Stimulated activated CD4-positive, alpha-beta T cell treated with anti-CD3 and anti-CD28 coated beads, Interleukin-4, amount 100 ng/mL, for 24 hours (primary cell): ENCODE results near the gene MIX23.
A peak's percentile ranks its signal among the peaks of the same experiment; 100 is the strongest.
"Not testable (repeated sequence)": the region's sequence is repeated elsewhere in the genome, so short reads cannot be mapped to it uniquely, and the experiment has no call there.

Experiments used
- DNase-seq: peaks from one replicate; pipeline ENCODE4 v3.0.0-alpha.2; 2020

Gene MIX23

GRCh38 chr3:122391681-122392446 lies 8.8 kb upstream of the MIX23 start:
- no peak for DNase-seq

DNA sequence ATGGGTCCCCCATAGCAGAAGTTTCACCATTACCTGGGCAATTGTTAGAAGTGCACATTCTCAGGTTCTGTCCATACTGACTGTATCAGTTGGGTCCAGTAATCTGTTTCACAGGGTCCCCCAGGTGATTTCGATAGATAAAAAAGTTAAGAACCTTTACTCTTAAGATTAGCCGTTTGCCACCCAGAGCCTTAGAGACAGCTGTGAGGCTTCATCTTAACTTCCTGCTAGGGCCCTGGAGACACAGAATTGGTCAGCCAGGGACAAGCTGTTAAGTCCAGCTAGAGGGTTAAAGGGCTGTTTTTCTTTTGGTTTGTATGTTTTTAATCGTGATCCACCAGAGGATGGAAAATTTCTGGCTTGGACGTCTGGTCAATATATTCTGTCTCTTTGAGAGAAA lies 7.6 kb upstream of the MIX23 start:
- no peak for DNase-seq

GRCh38 chr3:122389892-122390291 lies 6.9 kb upstream of the MIX23 start:
- DNase-seq: no peak

DNA sequence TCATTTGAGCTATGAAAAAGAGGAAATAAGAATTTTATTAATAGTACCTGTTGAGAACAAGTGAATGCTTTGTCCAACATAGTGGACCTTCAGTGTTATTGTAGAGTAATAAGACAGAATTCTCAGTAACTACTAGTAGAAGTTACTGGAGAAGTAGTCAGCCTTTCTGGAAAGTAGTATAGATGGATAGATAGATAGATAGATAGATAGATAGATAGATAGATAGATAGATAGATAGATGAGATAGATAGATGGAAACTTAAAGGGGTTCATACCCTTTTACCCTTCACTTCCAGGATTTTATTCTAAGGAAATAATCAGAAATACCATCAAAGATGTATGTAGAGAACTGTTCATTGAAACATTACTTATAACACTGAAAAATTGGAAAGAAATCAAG lies 6.2 kb upstream of the MIX23 start:
- DNase-seq: no peak

DNA sequence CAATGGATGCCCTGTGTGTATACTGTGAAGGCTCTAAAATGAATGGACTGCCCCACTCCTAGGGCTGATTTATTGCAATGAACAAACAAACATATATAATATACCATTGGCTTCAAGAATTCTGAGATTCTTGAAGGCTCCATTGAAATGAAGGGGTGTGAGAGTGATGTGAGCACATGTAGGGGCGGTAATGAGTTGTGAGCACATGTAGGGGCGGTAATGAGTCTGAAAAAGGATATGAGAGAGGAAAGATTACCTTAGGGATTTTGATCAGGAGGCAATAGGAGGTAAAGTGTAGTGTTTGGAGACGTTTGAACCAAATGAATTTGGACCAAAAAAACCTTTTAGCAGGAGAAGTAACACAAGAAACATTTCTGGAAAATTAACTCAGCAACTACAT lies 4.7 kb upstream of the MIX23 start:
- no peak for DNase-seq

DNA sequence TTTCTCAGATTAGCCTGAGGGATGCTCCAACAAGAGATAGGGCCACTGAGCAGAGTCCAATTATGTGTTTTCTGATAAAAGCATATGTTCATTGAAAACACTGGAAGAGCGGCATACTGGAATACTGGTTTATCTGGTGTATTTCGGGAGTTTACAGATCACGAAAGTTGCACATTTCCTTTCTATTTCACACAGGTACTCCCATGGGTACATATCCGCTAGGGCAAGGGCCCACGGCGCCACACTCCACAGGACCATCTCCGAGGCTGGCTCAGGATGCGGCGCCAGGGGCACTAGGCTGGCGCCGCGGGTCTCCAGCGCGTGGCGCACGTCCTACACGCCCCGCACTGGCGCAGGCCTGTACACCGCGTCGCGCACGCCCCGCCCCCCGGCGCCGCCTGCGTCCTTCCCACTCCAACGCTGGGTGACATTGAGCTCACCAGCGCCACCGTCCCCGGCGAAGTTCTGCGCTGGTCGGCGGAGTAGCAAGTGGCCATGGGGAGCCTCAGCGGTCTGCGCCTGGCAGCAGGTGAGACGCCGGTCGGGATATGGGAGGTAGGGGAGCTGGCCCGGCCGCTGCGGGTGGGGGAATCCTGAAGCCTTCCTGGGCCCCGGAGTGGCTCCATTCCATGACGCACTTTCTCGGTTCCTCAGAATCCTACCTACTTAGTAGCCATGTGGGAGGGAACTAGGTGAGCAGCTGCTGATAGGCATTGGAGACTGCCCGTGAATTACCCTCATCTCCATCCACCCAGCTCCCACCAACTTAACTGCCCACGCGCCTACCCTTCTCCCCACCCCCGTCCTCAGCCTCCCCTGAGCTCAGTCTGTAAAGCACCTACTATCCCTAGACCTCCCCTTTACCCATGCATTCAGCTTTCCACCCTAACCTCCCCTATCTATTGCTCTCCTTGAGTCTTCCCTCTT lies 1.0 kb upstream of the MIX23 start, which contains the start of gene FAM162A:
FAM162A (plus strand) TSS at position 412 of the 927 bp plus-strand sequence; CDS start at position 496, 84 bp downstream.
- DNase-seq: peak; percentile 93

DNA sequence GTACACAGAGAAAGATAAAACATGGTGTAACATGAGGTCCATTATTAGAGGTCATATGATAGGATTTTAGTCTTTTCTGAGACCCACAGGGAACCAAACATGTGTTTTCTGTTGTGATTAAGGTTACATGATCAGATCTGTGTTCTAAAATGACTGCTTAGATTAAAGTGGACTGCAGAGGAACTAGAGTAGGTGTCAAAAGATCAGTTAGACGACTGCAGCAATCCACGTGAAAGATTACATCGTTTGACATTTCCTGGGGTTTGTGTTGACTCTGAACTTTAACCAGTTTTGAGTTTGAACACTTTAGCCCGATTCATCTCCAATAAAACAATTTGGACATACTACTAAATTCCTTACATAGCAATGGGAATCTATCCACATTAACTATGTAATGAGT lies 5.1 kb downstream of the MIX23 start:
- DNase-seq: no peak

- DNase-seq: no peak
Observed at GRCh38 chr3:122374034-122374433, 9.0 kb downstream of the MIX23 start.

DNA sequence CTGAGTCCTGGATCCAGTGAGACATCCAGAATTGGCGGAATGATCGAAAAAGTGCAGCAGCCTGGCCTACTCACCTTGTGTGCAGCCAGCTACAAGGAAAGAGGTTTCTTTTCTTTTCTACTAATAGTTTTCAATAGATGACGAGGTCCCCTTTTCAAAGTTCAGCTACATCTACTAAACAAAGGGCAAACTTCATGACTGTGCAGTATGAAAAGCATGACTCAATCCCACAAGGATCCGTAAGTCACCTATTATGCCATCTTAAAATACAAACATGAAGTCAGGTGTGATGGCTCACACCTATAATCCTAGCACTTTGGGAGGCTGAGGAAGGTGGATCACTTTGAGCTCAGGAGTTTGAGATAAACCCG lies 16.7 kb downstream of the MIX23 start:
- DNase-seq: no peak

DNA sequence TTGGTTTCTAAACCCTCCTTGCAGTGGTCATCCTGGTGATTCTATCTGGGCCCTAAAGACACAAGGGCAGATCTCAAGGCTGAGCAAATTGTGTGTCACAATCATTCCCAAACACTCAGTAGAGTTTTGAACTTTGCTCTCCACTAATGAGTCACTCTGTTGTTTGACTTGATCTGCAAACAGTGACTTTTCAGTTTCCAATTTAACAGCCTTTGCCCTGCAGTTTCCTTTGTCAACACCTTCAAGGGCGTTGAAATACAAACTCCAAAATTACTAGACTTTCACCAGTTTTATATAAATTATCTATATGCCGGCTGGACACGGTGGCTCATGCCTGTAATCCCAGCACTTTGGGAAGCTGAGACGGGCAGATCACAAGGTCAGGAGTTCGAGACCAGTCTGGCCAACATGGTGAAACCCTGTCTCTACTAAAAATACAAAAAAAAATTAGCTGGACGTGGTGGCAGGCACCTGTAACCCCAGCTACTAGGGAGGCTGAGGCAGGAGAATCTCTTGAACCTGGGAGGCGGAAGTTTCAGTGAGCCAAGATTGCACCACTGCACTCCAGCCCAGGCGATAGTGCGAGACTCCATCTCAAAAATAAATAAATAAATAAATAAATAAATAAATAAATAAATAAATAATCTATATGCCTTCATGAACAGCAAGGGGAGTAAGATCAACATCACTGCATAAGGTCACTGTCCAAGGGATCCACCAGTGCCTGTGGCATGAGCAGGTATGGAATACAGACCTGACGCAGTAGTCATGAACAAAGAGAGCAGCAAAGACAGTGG lies 17.3 kb downstream of the MIX23 start:
- not testable (repeated sequence) for DNase-seq

GRCh38 chr3:122365073-122365472 lies 18.0 kb downstream of the MIX23 start:
- DNase-seq: no peak

GRCh38 chr3:122364490-122364889 lies 18.5 kb downstream of the MIX23 start:
- no peak for DNase-seq

GRCh38 chr3:122362026-122362425 lies 21.0 kb downstream of the MIX23 start:
- DNase-seq: no peak

GRCh38 chr3:122358703-122359032 lies 24.4 kb downstream of the MIX23 start:
- no peak for DNase-seq

DNA sequence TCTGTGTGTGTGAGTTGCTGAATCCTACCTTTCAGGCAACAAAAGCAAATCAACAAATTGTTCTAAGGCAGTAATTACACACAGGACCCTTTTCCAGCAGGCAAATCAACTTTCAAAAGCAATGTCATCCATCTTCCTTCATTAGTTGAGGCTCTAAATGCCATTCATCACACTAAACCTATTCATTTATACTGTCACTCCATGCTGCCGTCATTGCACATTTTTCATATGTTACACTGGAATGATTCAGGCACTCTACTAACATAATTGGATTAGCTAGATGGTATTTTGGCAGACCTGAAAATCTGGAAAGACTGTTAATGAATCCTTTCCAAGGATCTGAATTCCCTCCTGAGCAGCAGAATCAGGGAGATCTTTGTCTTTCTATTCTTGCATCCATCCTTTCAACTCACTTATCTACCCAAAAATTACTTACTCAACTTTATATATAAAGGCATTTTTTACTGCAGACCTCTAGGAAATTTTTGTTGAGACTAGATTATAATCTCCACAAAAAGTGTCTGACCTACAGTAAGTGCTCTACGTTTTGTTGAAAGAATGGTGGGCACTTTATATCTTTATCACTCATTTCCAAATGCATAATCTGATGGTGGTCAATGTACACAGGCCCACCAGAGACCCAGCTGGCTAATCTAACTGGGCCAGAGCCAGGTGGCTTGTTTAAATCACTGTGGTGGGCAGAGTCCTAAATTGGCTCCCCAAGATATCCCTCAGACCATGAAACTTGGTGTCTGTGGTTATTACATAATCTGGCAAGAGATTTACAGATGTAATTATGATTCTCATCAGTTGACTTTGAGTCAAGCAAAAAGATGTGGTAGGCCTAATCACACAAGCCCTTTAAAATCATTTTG lies 25.0 kb downstream of the MIX23 start:
- no peak for DNase-seq

DNA sequence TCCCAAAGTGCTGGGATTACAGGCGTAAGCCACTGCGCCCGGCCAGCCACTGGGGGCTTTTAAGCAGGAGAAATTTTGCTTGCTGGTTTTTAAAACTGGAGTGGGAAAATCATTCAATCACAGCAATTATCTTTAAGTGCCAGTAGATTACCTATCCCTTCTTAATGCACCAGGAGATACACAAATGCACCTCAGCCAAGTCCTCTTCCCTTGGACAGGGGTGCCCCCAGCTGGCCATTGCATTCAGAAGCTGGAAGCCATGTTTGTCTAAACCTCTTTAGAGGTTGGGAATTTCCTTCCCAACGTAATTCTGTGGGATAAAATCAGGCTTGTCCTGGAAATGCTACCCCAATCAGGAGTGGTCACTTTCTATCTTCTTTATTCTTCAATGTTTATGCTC lies 26.6 kb downstream of the MIX23 start:
- DNase-seq: peak; percentile 14

GRCh38 chr3:122355612-122356011 lies 27.4 kb downstream of the MIX23 start:
- no peak for DNase-seq

DNA sequence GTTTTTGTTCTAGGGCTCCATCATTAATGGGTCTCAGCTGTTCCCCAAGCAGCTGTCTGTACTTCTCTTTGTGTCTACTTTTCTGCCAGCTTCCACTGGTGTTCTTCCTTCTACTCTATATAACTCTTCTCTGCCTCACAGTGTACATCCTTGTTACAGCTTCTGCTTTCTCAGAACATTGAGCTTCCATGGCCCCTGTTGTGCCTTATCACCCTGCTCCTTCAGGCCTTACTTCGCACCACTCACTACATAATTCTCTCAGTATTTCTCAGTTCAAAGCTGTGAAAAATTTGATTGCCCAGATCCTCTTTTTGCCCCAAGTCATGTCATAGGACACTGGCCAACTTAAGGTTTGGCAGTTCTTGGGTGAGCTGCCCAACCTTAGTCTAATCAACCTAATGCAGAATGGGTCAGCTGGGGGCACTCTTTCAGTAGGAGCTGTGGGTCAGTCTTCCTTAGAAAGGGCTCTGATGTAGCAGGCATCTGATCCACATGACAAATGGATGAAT lies 29.1 kb downstream of the MIX23 start:
- DNase-seq: no peak

- no peak for DNase-seq
Observed at GRCh38 chr3:122353215-122353614, 29.8 kb downstream of the MIX23 start.

DNA sequence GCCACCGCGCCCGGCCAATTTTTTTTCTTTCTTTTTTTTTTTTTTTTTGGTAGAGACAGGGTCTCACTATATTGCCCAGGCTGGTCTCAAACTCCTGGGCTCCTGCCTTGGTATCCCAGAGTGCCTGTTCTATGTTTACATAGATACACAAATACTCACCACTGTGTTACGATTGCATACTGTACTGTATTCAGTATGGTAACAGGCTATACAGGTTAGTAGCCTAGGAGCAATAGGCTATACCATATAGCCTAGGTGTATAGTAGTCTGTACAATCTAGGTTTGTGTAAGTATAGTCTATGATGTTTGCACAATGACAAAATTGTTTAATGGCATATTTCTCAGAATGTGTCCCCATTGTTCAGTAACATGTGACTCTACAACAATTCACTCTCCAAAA lies 31.4 kb downstream of the MIX23 start:
- DNase-seq: no peak

- DNase-seq: no peak
Observed at GRCh38 chr3:122350814-122351418, 32.1 kb downstream of the MIX23 start.

- DNase-seq: no peak
Observed at GRCh38 chr3:122349171-122349570, 33.9 kb downstream of the MIX23 start.
